Smooth muscle cell (in vitro differentiated cells): ENCODE measurements around the gene SCN2B. TPM values are rescaled to one million over a fixed set of nuclear protein-coding genes. Genes with fewer than 3 reads are reported as not detected.

Experiments
- DNase-seq: peaks from one replicate; lab custom pipeline; 2025; ENCODE audit not compliant: unreplicated experiment; lab: John Stamatoyannopoulos, UW
- H2AFZ ChIP-seq: fragments of 200-600 bp; sonication (generic); 2 replicates; pipeline ENCODE4 v1.6.0; 2016; ENCODE audit warnings: antibody characterized with exemption, low read depth, mild to moderate bottlenecking
- H3F3A ChIP-seq: fragments of 200-600 bp; sonication (generic); 2 replicates; pipeline ENCODE4 v1.6.0; 2017; ENCODE audit warnings: antibody characterized with exemption, low read depth
- H3K27ac ChIP-seq: fragments of 200-600 bp; sonication (generic); 2 replicates; pipeline ENCODE4 v1.5.1; 2016; ENCODE audit warnings: low read depth, mild to moderate bottlenecking
- H3K27me3 ChIP-seq: fragments of 200-600 bp; sonication (generic); 2 replicates; pipeline ENCODE4 v1.6.1; 2016; ENCODE audit warnings: low read depth, mild to moderate bottlenecking
- H3K36me3 ChIP-seq: fragments of 200-600 bp; sonication (generic); 2 replicates; pipeline ENCODE4 v1.5.1; 2016; ENCODE audit warnings: low read depth
- H3K4me1 ChIP-seq: fragments of 200-600 bp; sonication (generic); 2 replicates; pipeline ENCODE4 v1.5.1; 2016; ENCODE audit warnings: low read depth
- H3K4me2 ChIP-seq: fragments of 200-600 bp; sonication (generic); 2 replicates; pipeline ENCODE4 v1.6.0; 2016; ENCODE audit warnings: mild to moderate bottlenecking
- H3K4me3 ChIP-seq: fragments of 200-600 bp; sonication (generic); 2 replicates; pipeline ENCODE4 v1.5.1; 2016; ENCODE audit warnings: mild to moderate bottlenecking
- H3K79me2 ChIP-seq: fragments of 200-600 bp; sonication (generic); 2 replicates; pipeline ENCODE4 v1.6.0; 2016; ENCODE audit warnings: low read depth, mild to moderate bottlenecking
- H3K9ac ChIP-seq: fragments of 200-600 bp; sonication (generic); 2 replicates; pipeline ENCODE4 v1.6.0; 2016; ENCODE audit warnings: low read depth
- H3K9me3 ChIP-seq: fragments of 200-600 bp; sonication (generic); replicated peaks from 2 replicates; pipeline ENCODE4 v1.5.1; 2016; ENCODE audit warnings: low read depth
- H4K20me1 ChIP-seq: fragments of 200-600 bp; sonication (generic); 2 replicates; pipeline ENCODE4 v1.6.0; 2016; ENCODE audit warnings: low read depth
- CTCF ChIP-seq: fragments of 200-600 bp; sonication (generic); IDR thresholded peaks from 2 replicates; pipeline ENCODE4 v1.5.1; 2017; ENCODE audit warnings: borderline replicate concordance, mild to moderate bottlenecking, antibody characterized with exemption; ENCODE audit not compliant: insufficient read depth, poor library complexity, severe bottlenecking
- WGBS: methylation state at CpG from one replicate; pipeline ENCODE4 v1.1.7; 2016; ENCODE audit warnings: low lambda C conversion rate; 5-methylcytosine and 5-hydroxymethylcytosine counted together
- polyA plus RNA-seq: library from polyadenylated mRNA; unstranded; fragments of >200 nt; fragmentation: Nextera tagmentation; extraction: Ambion mirVana; gene quantifications from 2 replicates; pipeline ENCODE4 v1.2.1, GENCODE V29; 2016
- total RNA-seq: library from RNA; depleted of rRNA; stranded (reverse); fragments of >200 nt; gene quantifications from 2 replicates; pipeline ENCODE4 v1.2.3, GENCODE V29; 2014

Gene SCN2B
- total and polyA plus RNA-seq, 2 experiments from 2014 or later = 0.31 to 0.40 TPM

- Histone ChIP-seq H3K4me2 (no peak overlapping the region), H4K20me1 (no peaks in the 10 kb centered on the region), H3K36me3 (no peaks in the 10 kb centered on the region), H2AFZ (no peak overlapping the region), H3K4me3 (no peak overlapping the region), H3F3A (no peaks in the 10 kb centered on the region), H3K27me3 (peaks cover 50% of the 10 kb centered on the region), H3K9ac (no peak overlapping the region), H3K4me1 (no peaks in the 10 kb centered on the region), H3K9me3 (no peaks in the 10 kb centered on the region), H3K27ac (no peak overlapping the region), H3K79me2 (no peaks in the 10 kb centered on the region)
- 38% methylated on average over 6 of the region's 6 CpGs for WGBS
- DNase-seq = no peak
- no peak for TF ChIP-seq CTCF
Observed at GRCh38 chr11:118142809-118143208, 33.6 kb downstream of the SCN2B start.

- no peak overlapping the region for H3K4me2 ChIP-seq
- H3F3A ChIP-seq = no peaks in the 10 kb centered on the region
- H2AFZ ChIP-seq = no peak overlapping the region
- no peak overlapping the region for H3K27ac ChIP-seq
- no peaks in the 10 kb centered on the region for H3K79me2 ChIP-seq
- H3K4me3 ChIP-seq = no peak overlapping the region
- H4K20me1 ChIP-seq = no peaks in the 10 kb centered on the region
- no peaks in the 10 kb centered on the region for H3K36me3 ChIP-seq
- no peaks in the 10 kb centered on the region for H3K9me3 ChIP-seq
- H3K27me3 ChIP-seq = peaks cover 50% of the 10 kb centered on the region
- no peak for DNase-seq
- H3K4me1 ChIP-seq = no peaks in the 10 kb centered on the region
- WGBS = 57% methylated on average over 2 of the region's 2 CpGs
- TF ChIP-seq CTCF = no peak
- H3K9ac ChIP-seq = no peak overlapping the region
Observed at GRCh38 chr11:118142081-118142480, 34.4 kb downstream of the SCN2B start.

- no peaks in the 10 kb centered on the region for H3K4me1 ChIP-seq
- no peak for DNase-seq
- no peaks in the 10 kb centered on the region for H3K36me3 ChIP-seq
- no peaks in the 10 kb centered on the region for H3K9me3 ChIP-seq
- no peak overlapping the region for H3K9ac ChIP-seq
- no peak overlapping the region for H3K27ac ChIP-seq
- WGBS = 64% methylated on average over 1 of the region's 1 CpG
- peaks cover 53% of the 10 kb centered on the region for H3K27me3 ChIP-seq
- no peaks in the 10 kb centered on the region for H4K20me1 ChIP-seq
- no peak overlapping the region for H3K4me3 ChIP-seq
- H3F3A ChIP-seq = no peaks in the 10 kb centered on the region
- H3K4me2 ChIP-seq = no peak overlapping the region
- H2AFZ ChIP-seq = no peak overlapping the region
- no peaks in the 10 kb centered on the region for H3K79me2 ChIP-seq
- TF ChIP-seq CTCF = no peak
Observed at GRCh38 chr11:118139578-118139977, 36.9 kb downstream of the SCN2B start.

- Histone ChIP-seq H3K4me3 (no peak overlapping the region), H2AFZ (no peak overlapping the region), H3K79me2 (no peaks in the 10 kb centered on the region), H3K4me2 (no peak overlapping the region), H3K27me3 (peaks cover 53% of the 10 kb centered on the region), H3K36me3 (no peaks in the 10 kb centered on the region), H3K9ac (no peak overlapping the region), H4K20me1 (no peaks in the 10 kb centered on the region), H3K27ac (no peak overlapping the region), H3K4me1 (no peaks in the 10 kb centered on the region), H3K9me3 (no peaks in the 10 kb centered on the region), H3F3A (no peaks in the 10 kb centered on the region)
- TF ChIP-seq CTCF = no peak
- 55% methylated on average over 10 of the region's 10 CpGs for WGBS
- no peak for DNase-seq
Observed at GRCh38 chr11:118138839-118139420, 37.5 kb downstream of the SCN2B start.
